Hepatocyte (in vitro differentiated cells): ENCODE results near the gene UGT2A2.

Experiments
- CTCF ChIP-seq: fragments of 200-600 bp; sonication (generic); IDR thresholded peaks from 2 replicates; pipeline ENCODE4 v1.5.1; 2016; ENCODE audit warnings: antibody characterized with exemption, mild to moderate bottlenecking; ENCODE audit not compliant: poor library complexity
- EZH2 ChIP-seq: fragments of 200-600 bp; sonication (generic); IDR thresholded peaks from 2 replicates; pipeline ENCODE4 v1.6.1; 2016; ENCODE audit warnings: antibody characterized with exemption, mild to moderate bottlenecking, borderline replicate concordance
- EZH2phosphoT487 ChIP-seq: fragments of 200-600 bp; sonication (generic); IDR thresholded peaks from one replicate; pipeline ENCODE4 v1.6.1; 2018; ENCODE audit warnings: antibody characterized with exemption, mild to moderate bottlenecking, low read depth, moderate library complexity; ENCODE audit not compliant: unreplicated experiment, severe bottlenecking

- TF ChIP-seq CTCF (no peak), EZH2 (no peak), EZH2phosphoT487 (no peak)
Measured at GRCh38 chr4:69583543-69583942, 55.9 kb downstream of the UGT2A2 start.
